Adrenal gland (tissue), 5 donors: ENCODE results near the gene PRICKLE4.

Experiments
- POLR2A ChIP-seq, 2 donors: fragments of 450-650 bp; IDR thresholded peaks; one replicate each; pipeline ENCODE4 v1.6.1; 2017; ENCODE audit warnings: antibody characterized with exemption in 2 of 2, mild to moderate bottlenecking in 2 of 2, moderate library complexity in 1 of 2
- TF ChIP-seq, protein P1 (sequence below), 6 experiments: fragments of 450-650 bp in 4 of 6; fragments of 200-600 bp in 2 of 6; sonication (generic) in 1 of 6; IDR thresholded peaks; 1 replicate in 5 of 6; 2 replicates in 1 of 6; pipeline versions ENCODE4 v1.5.1 to v1.8.0; 2016 to 2021; ENCODE audit warnings: antibody characterized with exemption in 6 of 6, mild to moderate bottlenecking in 2 of 6, moderate library complexity in 1 of 6
- donor health status: DM: no; HTN: no; CAD: no.

DNA sequence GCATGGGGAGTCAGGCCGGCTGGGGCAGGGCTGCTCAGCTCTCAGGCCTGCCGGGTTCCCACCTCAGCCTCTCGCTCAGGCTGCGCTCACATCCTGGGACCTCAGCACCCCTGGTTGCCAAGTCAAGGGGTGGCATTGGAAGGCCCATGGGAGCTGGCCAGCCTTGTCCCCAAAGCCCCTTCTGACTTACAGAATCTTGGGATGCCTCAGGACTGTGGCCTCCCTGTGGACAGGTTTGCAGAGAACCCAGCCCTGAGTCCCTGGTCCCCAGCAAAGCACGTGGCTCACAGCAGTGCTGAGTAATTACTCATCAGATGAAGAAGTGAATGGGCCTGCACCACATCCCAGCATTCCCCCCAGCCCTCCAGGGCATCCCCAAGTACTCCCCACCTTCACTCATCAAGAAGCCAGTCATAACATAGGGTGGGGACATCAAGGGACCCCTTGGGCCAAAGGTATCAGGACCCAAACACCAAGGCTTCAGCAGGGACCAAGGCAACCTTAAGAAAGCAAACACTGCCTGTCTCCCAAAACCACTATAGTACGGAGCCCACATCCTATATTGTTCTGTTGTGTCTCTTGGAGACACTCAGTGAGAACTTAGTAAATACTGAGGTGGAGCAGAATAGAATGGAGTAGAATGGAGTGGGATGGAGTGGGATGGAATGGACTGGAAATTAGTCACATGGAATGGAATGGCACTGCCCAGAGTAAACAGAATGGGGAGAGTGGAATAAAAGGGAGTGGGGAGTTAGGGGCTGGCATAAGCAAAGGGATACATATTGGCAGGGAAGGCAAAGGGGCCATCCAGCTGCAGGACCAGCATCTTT, 37.0 kb upstream of the PRICKLE4 start:
- no peak for TF ChIP-seq POLR2A (IDR thresholded peaks at IDR 0.05)
- TF ChIP-seq, protein P1, sequence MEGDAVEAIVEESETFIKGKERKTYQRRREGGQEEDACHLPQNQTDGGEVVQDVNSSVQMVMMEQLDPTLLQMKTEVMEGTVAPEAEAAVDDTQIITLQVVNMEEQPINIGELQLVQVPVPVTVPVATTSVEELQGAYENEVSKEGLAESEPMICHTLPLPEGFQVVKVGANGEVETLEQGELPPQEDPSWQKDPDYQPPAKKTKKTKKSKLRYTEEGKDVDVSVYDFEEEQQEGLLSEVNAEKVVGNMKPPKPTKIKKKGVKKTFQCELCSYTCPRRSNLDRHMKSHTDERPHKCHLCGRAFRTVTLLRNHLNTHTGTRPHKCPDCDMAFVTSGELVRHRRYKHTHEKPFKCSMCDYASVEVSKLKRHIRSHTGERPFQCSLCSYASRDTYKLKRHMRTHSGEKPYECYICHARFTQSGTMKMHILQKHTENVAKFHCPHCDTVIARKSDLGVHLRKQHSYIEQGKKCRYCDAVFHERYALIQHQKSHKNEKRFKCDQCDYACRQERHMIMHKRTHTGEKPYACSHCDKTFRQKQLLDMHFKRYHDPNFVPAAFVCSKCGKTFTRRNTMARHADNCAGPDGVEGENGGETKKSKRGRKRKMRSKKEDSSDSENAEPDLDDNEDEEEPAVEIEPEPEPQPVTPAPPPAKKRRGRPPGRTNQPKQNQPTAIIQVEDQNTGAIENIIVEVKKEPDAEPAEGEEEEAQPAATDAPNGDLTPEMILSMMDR (IDR thresholded peaks at IDR 0.05) = no peak
